GM12878 (cell line): ENCODE measurements around the gene C15orf62. TPM values are rescaled to one million over a fixed set of nuclear protein-coding genes. Genes with fewer than 3 reads are reported as not detected.

ENCODE experiments used
- ATAC-seq: fragments of 200-7000 bp; cut with Tn5 transposase; 3 replicates; pipeline ENCODE4 v1.9.1; 2020; ENCODE audit warnings: mild to moderate bottlenecking, moderate library complexity
- BruUV-seq: library from RNA; stranded (reverse); fragments of 400-500 nt; replicated peaks from 2 replicates; lab custom pipeline; 2021; lab: Mats Ljungman, UMichigan
- CTCF ChIA-PET: fragments of 300-600 bp; sonication (Branson Sonifier 250); formaldehyde crosslinking; extraction: SDS; loops from one replicate; lab custom pipeline; 2021; ENCODE audit warnings: inconsistent platforms; lab: Yijun Ruan, JAX
- POLR2A ChIA-PET: fragments of 350-600 bp; formaldehyde crosslinking; extraction: SDS; loops from one replicate; lab custom pipeline; 2021; ENCODE audit warnings: inconsistent platforms; lab: Charles Lee
- RAD21 ChIA-PET: fragments of 300-600 bp; sonication (Branson Sonifier 250); formaldehyde crosslinking; loops from one replicate; lab custom pipeline; 2023; ENCODE audit warnings: antibody characterized with exemption; ENCODE audit not compliant: unreplicated experiment; lab: Charles Lee
- SMC1A ChIA-PET: fragments of 300-600 bp; sonication (Branson Sonifier 250); formaldehyde crosslinking; loops from one replicate; lab custom pipeline; 2023; ENCODE audit not compliant: unreplicated experiment, uncharacterized antibody; lab: Charles Lee
- DNase-seq: peaks from one replicate; pipeline ENCODE4 v3.0.0-alpha.2; 2011; ENCODE audit warnings: low read depth, low spot score
- FAIRE-seq: peaks from 3 replicates; lab custom pipeline; 2011; peaks lifted over from hg19 to GRCh38; lab: Jason Lieb, UNC
- H2AFZ ChIP-seq: 2 replicates; pipeline ENCODE4 v1.6.0; 2011; ENCODE audit warnings: low read depth, low read length, control low read depth; ENCODE audit not compliant: control insufficient read depth
- H3K27ac ChIP-seq: 2 replicates; pipeline ENCODE4 v1.5.1; 2011; ENCODE audit warnings: control low read depth; ENCODE audit not compliant: control insufficient read depth, insufficient read depth
- H3K27me3 ChIP-seq, 2 experiments: replicated peaks in 1 of 2; 2 replicates each; pipeline versions ENCODE4 v1.6.0 to v1.6.1; 2011; ENCODE audit warnings: low read length in 1 of 2; ENCODE audit not compliant: control insufficient read depth in 2 of 2, insufficient read depth in 2 of 2
- H3K36me3 ChIP-seq, 2 experiments: 2 replicates each; pipeline ENCODE4 v1.5.1; 2011; ENCODE audit warnings: low read length in 1 of 2; ENCODE audit not compliant: control insufficient read depth in 2 of 2, insufficient read depth in 2 of 2
- H3K4me1 ChIP-seq: 2 replicates; pipeline ENCODE4 v1.6.1; 2011; ENCODE audit warnings: mild to moderate bottlenecking, low read length, moderate library complexity, mixed read lengths; ENCODE audit not compliant: control insufficient read depth, insufficient read depth
- H3K4me2 ChIP-seq: 2 replicates; pipeline ENCODE4 v1.6.0; 2011; ENCODE audit warnings: control low read depth; ENCODE audit not compliant: control insufficient read depth, insufficient read depth
- H3K4me3 ChIP-seq: fragments of 200-600 bp; sonication (generic); 2 replicates; pipeline ENCODE4 v1.5.1; 2016
- H3K79me2 ChIP-seq: 2 replicates; pipeline ENCODE4 v1.6.0; 2011; ENCODE audit warnings: low read length; ENCODE audit not compliant: control insufficient read depth, insufficient read depth
- H3K9ac ChIP-seq: 2 replicates; pipeline ENCODE4 v1.8.0; 2011; ENCODE audit warnings: low read length, control low read depth, mixed read lengths; ENCODE audit not compliant: control insufficient read depth, insufficient read depth
- H3K9me3 ChIP-seq: replicated peaks from 3 replicates; pipeline ENCODE4 v1.5.1; 2011; ENCODE audit warnings: mild to moderate bottlenecking, low read length; ENCODE audit not compliant: control insufficient read depth, insufficient read depth
- H4K20me1 ChIP-seq: 2 replicates; pipeline ENCODE4 v1.6.0; 2011; ENCODE audit not compliant: control insufficient read depth, insufficient read depth
- BHLHE40 ChIP-seq, 2 experiments: fragments of 450-650 bp in 1 of 2; IDR thresholded peaks; 2 replicates each; pipeline ENCODE4 v1.6.1; 2011 to 2017; ENCODE audit warnings: low read depth in 2 of 2, borderline replicate concordance in 1 of 2, improper control_type of control experiment in 1 of 2, low read length in 1 of 2, mild to moderate bottlenecking in 1 of 2
- CHD2 ChIP-seq: IDR thresholded peaks from 2 replicates; pipeline ENCODE4 v1.6.1; 2011; ENCODE audit warnings: low read depth, low read length, improper control_type of control experiment, borderline replicate concordance
- E2F8 ChIP-seq: fragments of 450-650 bp; IDR thresholded peaks from 2 replicates; pipeline ENCODE4 v1.6.1; 2018; ENCODE audit warnings: mild to moderate bottlenecking, low read depth, moderate library complexity; ENCODE audit not compliant: partially characterized antibody
- EZH2 ChIP-seq: IDR thresholded peaks from 2 replicates; pipeline ENCODE4 v1.6.1; 2012; ENCODE audit warnings: low read depth, mild to moderate bottlenecking, control low read depth, inconsistent platforms, low read length, borderline replicate concordance; ENCODE audit not compliant: control insufficient read depth
- IRF4 ChIP-seq: IDR thresholded peaks from 2 replicates; pipeline ENCODE4 v1.6.1; 2011; ENCODE audit warnings: low read depth, low read length
- MTA2 ChIP-seq: fragments of 450-650 bp; IDR thresholded peaks from 2 replicates; pipeline ENCODE4 v1.6.1; 2016; ENCODE audit warnings: low read depth, mild to moderate bottlenecking, moderate library complexity
- MYB ChIP-seq: fragments of 150-350 bp; IDR thresholded peaks from 2 replicates; pipeline ENCODE4 v1.6.1; 2014; ENCODE audit warnings: mild to moderate bottlenecking, low read depth, low read length, borderline replicate concordance
- RAD21 ChIP-seq: IDR thresholded peaks from 2 replicates; pipeline ENCODE4 v1.6.1; 2011; ENCODE audit warnings: mild to moderate bottlenecking, low read depth, low read length, moderate library complexity; ENCODE audit not compliant: insufficient read depth
- RAD51 ChIP-seq: fragments of 450-650 bp; IDR thresholded peaks from 2 replicates; pipeline ENCODE4 v1.6.1; 2016; ENCODE audit warnings: moderate library complexity, mild to moderate bottlenecking, inconsistent platforms
- RB1 ChIP-seq: fragments of 450-650 bp; formaldehyde crosslinking; IDR thresholded peaks from 2 replicates; pipeline ENCODE4 v1.6.1; 2017; ENCODE audit warnings: mild to moderate bottlenecking, borderline replicate concordance
- RBBP5 ChIP-seq: fragments of 200-600 bp; sonication (generic); conservative IDR thresholded peaks from 2 replicates; pipeline ENCODE4 v1.6.1; 2016
- SUZ12 ChIP-seq: fragments of 200-600 bp; sonication (generic); IDR thresholded peaks from one replicate; pipeline ENCODE4 v1.6.1; 2018; ENCODE audit warnings: antibody characterized with exemption, mild to moderate bottlenecking; ENCODE audit not compliant: unreplicated experiment
- ZZZ3 ChIP-seq: IDR thresholded peaks from 2 replicates; pipeline ENCODE4 v1.6.1; 2011; ENCODE audit warnings: low read depth; ENCODE audit not compliant: control insufficient read depth, insufficient read length
- WGBS: methylation state at CpG from one replicate; pipeline ENCODE4 v1.1.6; 2016; ENCODE audit warnings: low lambda C conversion rate; ENCODE audit not compliant: insufficient replicate concordance, insufficient coverage; ENCODE audit errors: missing lambda C conversion rate; 5-methylcytosine and 5-hydroxymethylcytosine counted together
- in situ Hi-C: fragments of 300-500 bp; cut with MboI; formaldehyde crosslinking; loops from 9 replicates; pipeline ENCODE4 v1.14.3; 2018; ENCODE audit warnings: mixed read lengths
- intact Hi-C: fragments of 100-400 bp; cut with micrococcal nuclease; formaldehyde crosslinking; loops from one replicate; pipeline ENCODE4 v1.14.2; 2022; ENCODE audit not compliant: unreplicated experiment
- polyA plus RNA-seq, 11 experiments: library from polyadenylated mRNA; depleted of rRNA in 4 of 11; unstranded in 6 of 11; stranded (reverse) in 5 of 11; fragments of >200 nt; fragmentation: Nextera tagmentation in 4 of 11; fragmentation: Illumina TruSeq in 1 of 11; extraction: Ambion mirVana in 4 of 11; extraction: Trizol in 1 of 11; gene quantifications; 1 replicate in 1 of 11; 2 replicates in 10 of 11; pipeline versions ENCODE4 v1.2.1 to v1.2.3, GENCODE V29; 2011 to 2016; ENCODE audit warnings: inconsistent platforms in 2 of 11, missing spikeins in 2 of 11, low read depth in 1 of 11
- total RNA-seq, 4 experiments: library from RNA; depleted of rRNA in 3 of 4; stranded (reverse); fragments of >200 nt in 3 of 4; fragmentation: Illumina TruSeq in 1 of 4; extraction: Trizol in 1 of 4; gene quantifications; 2 replicates each; pipeline versions ENCODE4 v1.2.1 to v1.2.3, GENCODE V29; 2013 to 2021
- TF ChIP-seq, protein P1 (sequence below): IDR thresholded peaks from 2 replicates; pipeline ENCODE4 v1.6.1; 2012; ENCODE audit warnings: low read depth, low read length, improper control_type of control experiment
- TF ChIP-seq, protein P2 (sequence below): IDR thresholded peaks from 2 replicates; pipeline ENCODE4 v1.6.1; 2011; ENCODE audit warnings: borderline replicate concordance, low read depth, mild to moderate bottlenecking, moderate library complexity, low read length; ENCODE audit not compliant: insufficient read depth, poor library complexity, severe bottlenecking

The C15orf62 gene
- total and polyA plus RNA-seq, 10 of the 15 experiments (the other 5 are each of a cell fraction or from before 2014, with no cell fraction given) = 0.06 to 0.68 (median 0.40) TPM; not detected in 1

DNA sequence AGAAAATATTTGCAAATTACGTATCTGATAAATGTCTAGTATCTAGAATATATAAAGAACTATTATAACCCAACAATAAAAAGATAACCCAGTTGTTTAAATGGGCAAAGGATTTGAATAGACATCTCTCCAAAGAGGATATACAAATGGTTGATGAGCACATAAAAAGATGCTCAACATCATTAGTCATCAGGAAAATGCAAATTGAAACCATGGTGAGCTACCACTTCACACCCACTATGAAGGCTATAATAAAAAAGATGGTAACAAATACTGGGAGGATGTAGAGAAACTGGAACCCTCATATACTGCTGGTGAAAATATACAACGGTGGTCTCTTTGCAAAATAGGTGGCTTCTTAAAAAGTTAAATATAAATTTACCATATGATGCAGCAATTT lies 46.8 kb upstream of the C15orf62 start (continued):
- TF ChIP-seq RAD21 (no peak), CHD2 (no peak)
- TF ChIP-seq, protein P1, sequence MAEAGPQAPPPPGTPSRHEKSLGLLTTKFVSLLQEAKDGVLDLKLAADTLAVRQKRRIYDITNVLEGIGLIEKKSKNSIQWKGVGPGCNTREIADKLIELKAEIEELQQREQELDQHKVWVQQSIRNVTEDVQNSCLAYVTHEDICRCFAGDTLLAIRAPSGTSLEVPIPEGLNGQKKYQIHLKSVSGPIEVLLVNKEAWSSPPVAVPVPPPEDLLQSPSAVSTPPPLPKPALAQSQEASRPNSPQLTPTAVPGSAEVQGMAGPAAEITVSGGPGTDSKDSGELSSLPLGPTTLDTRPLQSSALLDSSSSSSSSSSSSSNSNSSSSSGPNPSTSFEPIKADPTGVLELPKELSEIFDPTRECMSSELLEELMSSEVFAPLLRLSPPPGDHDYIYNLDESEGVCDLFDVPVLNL = no peak
- TF ChIP-seq, all 136 proteins: peak for 0

DNA sequence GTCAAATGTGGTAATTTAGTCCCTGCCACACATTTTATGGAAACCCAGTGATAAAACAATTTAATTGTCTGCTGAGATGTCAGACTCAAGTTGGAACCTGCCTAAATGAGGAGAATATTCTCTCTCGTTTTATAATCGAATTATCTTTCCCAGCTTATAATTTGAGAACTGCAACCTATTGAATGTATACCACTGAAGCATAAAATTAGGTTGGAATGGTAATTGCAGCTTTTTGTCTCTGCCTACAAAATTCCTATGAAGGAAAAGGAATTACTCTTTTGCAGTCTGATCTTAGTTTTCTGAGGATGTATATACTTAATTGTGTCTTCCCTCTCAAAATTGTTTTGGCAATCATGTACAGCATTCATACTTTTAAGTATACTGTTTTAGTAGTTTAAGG lies 45.9 kb upstream of the C15orf62 start:
- Histone ChIP-seq H3K4me1 (no peaks in the 10 kb centered on the region), H3K4me3 (no peak overlapping the region), H3K9ac (no peak overlapping the region), H3K9me3 (no peaks in the 10 kb centered on the region), H3K36me3 (peaks cover 0 to 1% of the 10 kb centered on the region in 2 experiments; a peak in 2 of 4 replicates), H3K4me2 (no peak overlapping the region), H2AFZ (no peak overlapping the region), H3K27me3 (no peaks in the 10 kb centered on the region), H4K20me1 (no peaks in the 10 kb centered on the region), H3K79me2 (no peaks in the 10 kb centered on the region), H3K27ac (no peak overlapping the region)
- intact Hi-C loops = no loop called here
- ChIA-PET RAD21 (interaction anchor here (1.3 kb wide), 1 partner anchor 17 kb away, joined by 4 read pairs; no protein-coding TSS in a partner anchor), SMC1A (interaction anchor here (0.8 to 1.2 kb wide), 7 partner anchors 13 to 62 kb away, joined by 3 to 6 read pairs (median 3); no protein-coding TSS in a partner anchor), CTCF (interaction anchor here (1.1 to 2.0 kb wide), 4 partner anchors 11 to 23 kb away, joined by 3 to 5 read pairs (median 4); no protein-coding TSS in a partner anchor), POLR2A (interaction anchor here (0.6 to 1.7 kb wide), 2 partner anchors 21 to 1160 kb away, joined by 3 read pairs; no protein-coding TSS in a partner anchor)
- FAIRE-seq = no peak
- no TSS peak for BruUV-seq
- DNase-seq = no peak
- WGBS = 98% methylated on average over 2 of the region's 2 CpGs
- ATAC-seq = no peak
- in situ Hi-C loops = no loop called here
- TF ChIP-seq BHLHE40 (IDR thresholded peaks at IDR 0.05; ENCODE audit: borderline replicate concordance in 1 of 2, low read depth in 2 of 2, low read length in 1 of 2) (no peak), MYB (no peak), E2F8 (no peak), MTA2 (no peak), RB1 (no peak), EZH2 (no peak), RAD51 (no peak), ZZZ3 (no peak), SUZ12 (no peak), IRF4 (no peak), RBBP5 (no peak)
- TF ChIP-seq, protein P2, sequence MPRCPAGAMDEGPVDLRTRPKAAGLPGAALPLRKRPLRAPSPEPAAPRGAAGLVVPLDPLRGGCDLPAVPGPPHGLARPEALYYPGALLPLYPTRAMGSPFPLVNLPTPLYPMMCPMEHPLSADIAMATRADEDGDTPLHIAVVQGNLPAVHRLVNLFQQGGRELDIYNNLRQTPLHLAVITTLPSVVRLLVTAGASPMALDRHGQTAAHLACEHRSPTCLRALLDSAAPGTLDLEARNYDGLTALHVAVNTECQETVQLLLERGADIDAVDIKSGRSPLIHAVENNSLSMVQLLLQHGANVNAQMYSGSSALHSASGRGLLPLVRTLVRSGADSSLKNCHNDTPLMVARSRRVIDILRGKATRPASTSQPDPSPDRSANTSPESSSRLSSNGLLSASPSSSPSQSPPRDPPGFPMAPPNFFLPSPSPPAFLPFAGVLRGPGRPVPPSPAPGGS = no peak
